H1 (cell line): ENCODE results near the gene LYL1. TPM values are rescaled to one million over a fixed set of nuclear protein-coding genes. Genes with fewer than 3 reads are reported as not detected.

Experiments used
- BRCA1 ChIP-seq: IDR thresholded peaks from 2 replicates; pipeline ENCODE4 v1.6.1; 2012; ENCODE audit warnings: low read depth, low read length, improper control_type of control experiment
- CHD7 ChIP-seq: fragments of 300-600 bp; sonication (generic); IDR thresholded peaks from 2 replicates; pipeline ENCODE4 v1.7.1; 2012; ENCODE audit warnings: low read length, moderate library complexity, mild to moderate bottlenecking, inconsistent platforms; ENCODE audit not compliant: insufficient replicate concordance
- GTF2F1 ChIP-seq: IDR thresholded peaks from 2 replicates; pipeline ENCODE4 v1.6.1; 2012; ENCODE audit warnings: low read depth, low read length, improper control_type of control experiment, borderline replicate concordance
- KDM1A ChIP-seq: fragments of 200-600, 300-600 bp; sonication (generic); IDR thresholded peaks from 2 replicates; pipeline ENCODE4 v1.7.1; 2016; ENCODE audit warnings: mild to moderate bottlenecking, low read length, borderline replicate concordance
- MAFK ChIP-seq: IDR thresholded peaks from 2 replicates; pipeline ENCODE4 v1.6.1; 2012; ENCODE audit warnings: low read depth, mild to moderate bottlenecking, improper control_type of control experiment, low read length
- SIN3A ChIP-seq, 2 experiments: IDR thresholded peaks in 1 of 2; conservative IDR thresholded peaks in 1 of 2; 2 replicates each; pipeline ENCODE4 v1.6.1; 2011 to 2012; ENCODE audit warnings: low read length in 2 of 2, improper control_type of control experiment in 1 of 2, low read depth in 1 of 2, mild to moderate bottlenecking in 1 of 2
- SUZ12 ChIP-seq: fragments of 200-600 bp; sonication (generic); IDR thresholded peaks from 2 replicates; pipeline ENCODE4 v1.6.1; 2012; ENCODE audit warnings: mild to moderate bottlenecking, inconsistent platforms, low read length, moderate library complexity, mixed read lengths
- polyA plus RNA-seq, 7 experiments: library from polyadenylated mRNA; depleted of rRNA in 3 of 7; stranded (reverse) in 5 of 7; unstranded in 2 of 7; fragments of >200 nt in 5 of 7; fragments of 200-250 nt in 2 of 7; gene quantifications; 1 replicate in 5 of 7; 2 replicates in 1 of 7; 4 replicates in 1 of 7; pipeline versions ENCODE4 v1.2.1 to v1.2.3, GENCODE V29; 2011 to 2013; ENCODE audit warnings: missing spikeins in 2 of 7, mixed read lengths in 2 of 7
- total RNA-seq: library from RNA; stranded (reverse); fragmentation: NEBNext Ultra II Directional; extraction: Animal tissue kit (Norgen Biotek cat#: 25700); gene quantifications from 2 replicates; pipeline ENCODE4 v1.2.1, GENCODE V29; 2021

LYL1 gene
- total and polyA plus RNA-seq, 2 of the 8 experiments (the other 6 are each of a cell fraction or from before 2014, with no cell fraction given): 0.58 to 0.76 TPM

GRCh38 chr19:13116282-13117175, 13.9 kb upstream of the LYL1 start, which contains the start of gene TRMT1 (continued):
- TF ChIP-seq SUZ12 (no peak), KDM1A (peak; percentile 99), CHD7 (no peak), MAFK (peak; percentile 70; the same call in 1 of the 2 replicates), GTF2F1 (0 out of 2 replicates have a peak, but pooled peaks have one; percentile 50), SIN3A (conservative IDR thresholded peaks at IDR 0.05 in 1 of 2, IDR thresholded peaks at IDR 0.05 in 1 of 2; ENCODE audit: low read depth in 1 of 2, low read length in 2 of 2) (peak; percentile 90 to 96; a peak in 3 of 4 replicates), BRCA1 (no peak)
